ENCODE results near the gene KCNN1.

Gene KCNN1

DNA sequence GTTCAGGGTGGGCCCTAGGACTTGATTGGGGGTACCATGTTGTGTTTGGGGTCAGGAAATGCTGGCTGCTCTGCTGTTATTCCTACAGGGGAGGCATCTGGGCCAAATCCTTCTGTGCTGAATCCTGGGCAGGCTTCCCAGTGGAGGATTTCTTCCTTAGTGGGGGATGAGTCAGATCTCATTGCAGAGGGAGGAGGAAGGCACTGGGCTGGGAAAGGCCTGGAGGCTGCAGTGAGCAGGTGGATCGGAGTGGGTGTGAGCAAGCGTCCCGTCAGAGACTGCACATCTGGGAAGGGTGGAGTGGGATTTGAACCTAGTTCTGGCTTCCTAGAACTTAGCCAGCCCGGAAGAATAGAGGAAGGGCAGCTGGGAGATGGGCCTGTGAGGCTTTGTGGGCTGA is 22.6 kb upstream of the KCNN1 start:
- no peaks in the 10 kb centered on the region for H3K79me2 ChIP-seq (ENCODE audit: insufficient read depth, low read length)
- peaks cover 16% of the 10 kb centered on the region for H3K4me1 ChIP-seq (ENCODE audit: insufficient read depth, low read length, poor library complexity, severe bottlenecking)
- peaks cover 4% of the 10 kb centered on the region; the same call in 1 of the 2 replicates for H3K36me3 ChIP-seq (ENCODE audit: insufficient read depth, low read length)
- no peak overlapping the region for H3K4me3 ChIP-seq (ENCODE audit: low read length, poor library complexity, severe bottlenecking)
- no peaks in the 10 kb centered on the region for H3F3A ChIP-seq (ENCODE audit: low read depth)
- no peaks in the 10 kb centered on the region for H4K20me1 ChIP-seq (ENCODE audit: insufficient read depth, low read length, poor library complexity, severe bottlenecking)
- no peak overlapping the region for H2AFZ ChIP-seq (ENCODE audit: low read length)
- no peak overlapping the region for H3K9ac ChIP-seq (ENCODE audit: low read depth, low read length, poor library complexity, severe bottlenecking)
- no peaks in the 10 kb centered on the region for H3K9me2 ChIP-seq (replicated peaks; ENCODE audit: low read depth, low read length)
- H3K9me3 ChIP-seq (ENCODE audit: insufficient read depth, low read depth, low read length): no peaks in the 10 kb centered on the region
- no peak for TF ChIP-seq EZH2phosphoT487 (IDR thresholded peaks at IDR 0.05; ENCODE audit: borderline replicate concordance)
- TF ChIP-seq, protein P1, sequence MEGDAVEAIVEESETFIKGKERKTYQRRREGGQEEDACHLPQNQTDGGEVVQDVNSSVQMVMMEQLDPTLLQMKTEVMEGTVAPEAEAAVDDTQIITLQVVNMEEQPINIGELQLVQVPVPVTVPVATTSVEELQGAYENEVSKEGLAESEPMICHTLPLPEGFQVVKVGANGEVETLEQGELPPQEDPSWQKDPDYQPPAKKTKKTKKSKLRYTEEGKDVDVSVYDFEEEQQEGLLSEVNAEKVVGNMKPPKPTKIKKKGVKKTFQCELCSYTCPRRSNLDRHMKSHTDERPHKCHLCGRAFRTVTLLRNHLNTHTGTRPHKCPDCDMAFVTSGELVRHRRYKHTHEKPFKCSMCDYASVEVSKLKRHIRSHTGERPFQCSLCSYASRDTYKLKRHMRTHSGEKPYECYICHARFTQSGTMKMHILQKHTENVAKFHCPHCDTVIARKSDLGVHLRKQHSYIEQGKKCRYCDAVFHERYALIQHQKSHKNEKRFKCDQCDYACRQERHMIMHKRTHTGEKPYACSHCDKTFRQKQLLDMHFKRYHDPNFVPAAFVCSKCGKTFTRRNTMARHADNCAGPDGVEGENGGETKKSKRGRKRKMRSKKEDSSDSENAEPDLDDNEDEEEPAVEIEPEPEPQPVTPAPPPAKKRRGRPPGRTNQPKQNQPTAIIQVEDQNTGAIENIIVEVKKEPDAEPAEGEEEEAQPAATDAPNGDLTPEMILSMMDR (conservative IDR thresholded peaks at IDR 0.05; ENCODE audit: low read length): no peak
- no peak overlapping the region for H3K4me2 ChIP-seq (ENCODE audit: low read depth, low read length, poor library complexity, severe bottlenecking)
- no peaks in the 10 kb centered on the region for H3K27me3 ChIP-seq (ENCODE audit: insufficient read depth, low read length, poor library complexity, severe bottlenecking)

DNA sequence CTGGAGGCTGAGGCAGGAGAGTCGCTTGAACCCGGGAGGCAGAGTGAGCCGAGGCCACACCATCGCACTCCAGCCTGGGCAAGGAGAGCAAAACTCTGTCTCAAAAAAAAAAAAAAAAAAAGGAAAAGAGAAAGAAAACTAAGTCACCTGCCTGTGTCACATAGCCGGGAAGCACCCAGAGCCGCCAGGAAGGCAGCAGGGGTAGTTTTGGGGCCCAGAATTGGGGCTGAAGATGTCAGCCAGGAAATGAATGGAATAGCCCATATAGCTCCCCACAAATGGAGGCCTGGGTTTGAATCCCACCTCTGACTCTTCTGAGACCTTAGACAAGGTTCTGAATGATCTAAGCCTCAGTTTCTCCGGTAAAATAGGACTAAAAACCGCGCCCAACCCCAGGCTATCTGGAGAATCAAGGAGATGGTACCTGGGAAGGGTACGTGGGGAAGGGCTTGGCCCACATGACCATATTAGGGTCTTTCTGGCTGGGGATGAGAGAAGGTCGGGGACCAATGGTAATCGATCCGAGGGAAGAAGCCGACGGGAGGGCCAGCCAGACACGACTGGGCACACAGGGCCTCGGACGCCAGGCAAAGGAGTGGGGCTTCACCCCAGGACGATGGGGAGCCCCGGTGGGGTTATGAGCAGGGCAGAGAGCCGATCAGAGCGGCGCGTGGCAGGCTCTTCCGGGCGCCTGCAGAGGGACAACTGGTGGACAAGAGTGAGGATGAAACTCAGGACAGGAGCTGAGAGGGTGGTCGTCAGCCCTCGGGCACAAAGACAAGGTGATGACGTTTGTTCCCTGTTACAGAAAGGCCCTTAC is 19.7 kb upstream of the KCNN1 start:
- H3K9ac ChIP-seq (ENCODE audit: low read depth, low read length, poor library complexity, severe bottlenecking): no peak overlapping the region
- H3K27me3 ChIP-seq (ENCODE audit: insufficient read depth, low read length, poor library complexity, severe bottlenecking): no peaks in the 10 kb centered on the region
- peak overlapping the region; percentile 83 for H2AFZ ChIP-seq (ENCODE audit: low read length)
- no peaks in the 10 kb centered on the region for H3F3A ChIP-seq (ENCODE audit: low read depth)
- H3K4me2 ChIP-seq (ENCODE audit: low read depth, low read length, poor library complexity, severe bottlenecking): peak overlapping the region; percentile 87
- H3K9me3 ChIP-seq (ENCODE audit: insufficient read depth, low read depth, low read length): no peaks in the 10 kb centered on the region
- no peaks in the 10 kb centered on the region for H3K36me3 ChIP-seq (ENCODE audit: insufficient read depth, low read length)
- no peaks in the 10 kb centered on the region for H4K20me1 ChIP-seq (ENCODE audit: insufficient read depth, low read length, poor library complexity, severe bottlenecking)
- no peaks in the 10 kb centered on the region for H3K9me2 ChIP-seq (replicated peaks; ENCODE audit: low read depth, low read length)
- peaks cover 33% of the 10 kb centered on the region for H3K4me1 ChIP-seq (ENCODE audit: insufficient read depth, low read length, poor library complexity, severe bottlenecking)
- no peak for TF ChIP-seq EZH2phosphoT487 (IDR thresholded peaks at IDR 0.05; ENCODE audit: borderline replicate concordance)
- TF ChIP-seq, protein P1 (conservative IDR thresholded peaks at IDR 0.05; ENCODE audit: low read length): no peak
- no peaks in the 10 kb centered on the region for H3K79me2 ChIP-seq (ENCODE audit: insufficient read depth, low read length)
- peak overlapping the region; percentile 73 for H3K4me3 ChIP-seq (ENCODE audit: low read length, poor library complexity, severe bottlenecking)

DNA sequence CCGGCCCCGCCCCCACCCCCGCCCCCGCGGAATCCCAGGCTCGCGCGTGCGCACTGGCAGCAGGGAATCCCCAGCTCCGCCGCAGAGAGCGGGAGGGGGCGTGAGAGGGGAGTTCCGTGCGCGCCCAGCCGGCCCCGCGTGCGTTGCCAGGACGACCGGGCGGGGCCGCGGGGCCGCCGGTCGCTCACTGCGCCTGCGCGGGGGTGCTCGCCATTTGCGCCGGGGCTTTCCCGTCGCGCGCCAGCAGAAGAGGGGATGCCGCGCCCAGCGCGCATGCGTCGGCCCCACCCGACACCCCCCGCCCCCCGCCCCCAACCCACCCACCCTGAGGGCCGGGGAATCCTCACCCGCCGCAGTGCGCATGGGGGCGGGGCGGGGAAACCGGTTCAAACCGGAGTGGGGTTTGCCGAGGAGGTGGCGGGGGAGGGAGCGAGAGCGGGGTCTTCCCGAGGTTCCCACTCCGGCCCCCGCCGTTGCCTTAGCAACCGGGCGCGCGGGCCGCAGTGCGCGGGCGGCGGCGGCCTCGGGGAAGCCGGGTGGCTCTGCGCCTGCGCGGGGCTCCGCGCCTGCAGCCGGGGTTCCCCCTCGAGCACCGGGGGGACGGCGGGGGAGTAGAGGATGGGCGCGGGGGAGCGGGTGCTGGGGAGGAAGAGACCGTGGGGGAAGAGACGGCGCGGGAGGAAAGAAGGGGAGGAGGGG is 18.9 kb upstream of the KCNN1 start:
- H3F3A ChIP-seq (ENCODE audit: low read depth): no peaks in the 10 kb centered on the region
- H3K9me2 ChIP-seq (replicated peaks; ENCODE audit: low read depth, low read length): no peaks in the 10 kb centered on the region
- H3K9me3 ChIP-seq (ENCODE audit: insufficient read depth, low read depth, low read length): no peaks in the 10 kb centered on the region
- H3K36me3 ChIP-seq (ENCODE audit: insufficient read depth, low read length): no peaks in the 10 kb centered on the region
- peaks cover 33% of the 10 kb centered on the region for H3K4me1 ChIP-seq (ENCODE audit: insufficient read depth, low read length, poor library complexity, severe bottlenecking)
- TF ChIP-seq, protein P1 (conservative IDR thresholded peaks at IDR 0.05; ENCODE audit: low read length): no peak
- TF ChIP-seq EZH2phosphoT487 (IDR thresholded peaks at IDR 0.05; ENCODE audit: borderline replicate concordance): no peak
- H3K79me2 ChIP-seq (ENCODE audit: insufficient read depth, low read length): no peaks in the 10 kb centered on the region
- peak overlapping the region; percentile 52 for H3K9ac ChIP-seq (ENCODE audit: low read depth, low read length, poor library complexity, severe bottlenecking)
- no peaks in the 10 kb centered on the region for H4K20me1 ChIP-seq (ENCODE audit: insufficient read depth, low read length, poor library complexity, severe bottlenecking)
- H3K4me2 ChIP-seq (ENCODE audit: low read depth, low read length, poor library complexity, severe bottlenecking): peak overlapping the region; percentile 87
- H3K4me3 ChIP-seq (ENCODE audit: low read length, poor library complexity, severe bottlenecking): peak overlapping the region; percentile 73
- H2AFZ ChIP-seq (ENCODE audit: low read length): peak overlapping the region; percentile 77; the same call in 1 of the 2 replicates
- no peaks in the 10 kb centered on the region for H3K27me3 ChIP-seq (ENCODE audit: insufficient read depth, low read length, poor library complexity, severe bottlenecking)

All from Loucy (cell line).